T-helper 1 cell (primary cell): ENCODE data around the gene FBLN7.

Experiments
- DNase-seq, 5 donors: peaks; one replicate each; pipeline ENCODE4 v3.0.0-alpha.2; 2012 to 2020

The FBLN7 gene

GRCh38 chr2:112159454-112159921, 21.3 kb downstream of the FBLN7 start:
- no peak for DNase-seq

GRCh38 chr2:112160283-112161250, 22.4 kb downstream of the FBLN7 start:
- DNase-seq: no peak

GRCh38 chr2:112161431-112162145, 23.4 kb downstream of the FBLN7 start:
- DNase-seq: no peak

GRCh38 chr2:112162341-112162740, 24.2 kb downstream of the FBLN7 start:
- no peak for DNase-seq

- no peak for DNase-seq
Observed at GRCh38 chr2:112162956-112163355, 24.8 kb downstream of the FBLN7 start.

GRCh38 chr2:112163541-112163981, 25.4 kb downstream of the FBLN7 start:
- DNase-seq: no peak

- no peak for DNase-seq
Observed at GRCh38 chr2:112164876-112165275, 26.7 kb downstream of the FBLN7 start.

GRCh38 chr2:112165296-112165695, 27.1 kb downstream of the FBLN7 start:
- no peak for DNase-seq

GRCh38 chr2:112166806-112167499, 28.8 kb downstream of the FBLN7 start:
- DNase-seq: no peak

- no peak for DNase-seq
Observed at GRCh38 chr2:112168422-112169124, 30.4 kb downstream of the FBLN7 start.

GRCh38 chr2:112170495-112170894, 32.3 kb downstream of the FBLN7 start:
- no peak for DNase-seq

- DNase-seq: no peak
Observed at GRCh38 chr2:112173646-112174319, 35.6 kb downstream of the FBLN7 start.

GRCh38 chr2:112174383-112174782, 36.2 kb downstream of the FBLN7 start:
- no peak for DNase-seq

GRCh38 chr2:112175333-112175732, 37.1 kb downstream of the FBLN7 start:
- no peak for DNase-seq

GRCh38 chr2:112175958-112176573, 37.9 kb downstream of the FBLN7 start:
- no peak for DNase-seq

GRCh38 chr2:112181571-112182290, 43.5 kb downstream of the FBLN7 start:
- peak; percentile 47 to 73 (median 62) for DNase-seq

GRCh38 chr2:112182581-112183034, 44.4 kb downstream of the FBLN7 start:
- DNase-seq: peak in 3 of 5 donors; percentile 45 to 55 (median 51)

- DNase-seq: no peak
Observed at GRCh38 chr2:112183327-112184025, 45.3 kb downstream of the FBLN7 start.

GRCh38 chr2:112184121-112184520, 45.9 kb downstream of the FBLN7 start:
- no peak for DNase-seq

GRCh38 chr2:112185131-112185530, 46.9 kb downstream of the FBLN7 start:
- DNase-seq: no peak
